GM18870 (cell line): Measurements from ENCODE around the gene CYP2A13.
"Not testable (repeated sequence)": the region's sequence is repeated elsewhere in the genome, so short reads cannot be mapped to it uniquely, and the experiment has no call there.

Experiments
- ATAC-seq: cut with Tn5 transposase; IDR thresholded peaks from one replicate; pipeline ENCODE4 v1.9.1; 2021; ENCODE audit warnings: moderate library complexity; ENCODE audit not compliant: unreplicated experiment

CYP2A13 gene, protein sequence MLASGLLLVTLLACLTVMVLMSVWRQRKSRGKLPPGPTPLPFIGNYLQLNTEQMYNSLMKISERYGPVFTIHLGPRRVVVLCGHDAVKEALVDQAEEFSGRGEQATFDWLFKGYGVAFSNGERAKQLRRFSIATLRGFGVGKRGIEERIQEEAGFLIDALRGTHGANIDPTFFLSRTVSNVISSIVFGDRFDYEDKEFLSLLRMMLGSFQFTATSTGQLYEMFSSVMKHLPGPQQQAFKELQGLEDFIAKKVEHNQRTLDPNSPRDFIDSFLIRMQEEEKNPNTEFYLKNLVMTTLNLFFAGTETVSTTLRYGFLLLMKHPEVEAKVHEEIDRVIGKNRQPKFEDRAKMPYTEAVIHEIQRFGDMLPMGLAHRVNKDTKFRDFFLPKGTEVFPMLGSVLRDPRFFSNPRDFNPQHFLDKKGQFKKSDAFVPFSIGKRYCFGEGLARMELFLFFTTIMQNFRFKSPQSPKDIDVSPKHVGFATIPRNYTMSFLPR

DNA sequence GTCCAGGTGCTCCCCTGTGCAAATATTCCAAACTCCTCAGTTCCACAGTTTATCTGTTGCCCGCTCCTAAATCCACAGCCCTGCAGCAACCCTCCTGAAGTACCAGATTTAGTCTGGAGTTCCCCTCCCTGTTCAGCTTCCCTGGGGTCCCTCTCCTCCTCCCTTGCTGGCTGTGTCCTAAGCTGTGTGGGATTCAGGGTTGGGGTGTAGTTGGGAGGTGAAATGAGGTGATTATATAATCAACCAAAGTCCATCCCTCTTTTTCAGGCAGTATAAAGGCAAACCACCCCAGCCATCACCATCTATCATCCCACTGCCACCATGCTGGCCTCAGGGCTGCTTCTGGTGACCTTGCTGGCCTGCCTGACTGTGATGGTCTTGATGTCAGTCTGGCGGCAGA is at the start of gene CYP2A13:
TSS of gene CYP2A13 (plus strand) at position 301 of the 400 bp plus-strand sequence. CDS start at position 322, 21 bp downstream.
- no peak for ATAC-seq

DNA sequence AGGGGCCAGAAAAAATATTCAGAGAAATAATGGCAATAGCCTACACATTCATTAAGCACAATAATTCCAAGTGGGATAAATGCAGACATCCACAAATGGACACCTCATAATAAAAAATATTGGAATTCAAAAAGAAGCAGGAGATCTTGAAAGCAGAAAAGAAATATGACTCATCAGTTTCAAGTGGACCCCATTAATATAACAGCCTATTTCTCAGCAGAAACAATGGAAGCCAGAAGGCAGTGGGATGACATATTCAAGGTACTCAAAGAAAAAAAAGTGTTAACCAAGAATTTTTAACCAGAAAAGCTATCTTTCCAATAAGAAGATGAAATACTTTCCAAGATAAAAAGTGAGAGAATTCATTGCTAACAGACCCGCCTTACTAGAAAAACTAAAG is 48.4 kb upstream of the CYP2A13 start:
- no peak for ATAC-seq

DNA sequence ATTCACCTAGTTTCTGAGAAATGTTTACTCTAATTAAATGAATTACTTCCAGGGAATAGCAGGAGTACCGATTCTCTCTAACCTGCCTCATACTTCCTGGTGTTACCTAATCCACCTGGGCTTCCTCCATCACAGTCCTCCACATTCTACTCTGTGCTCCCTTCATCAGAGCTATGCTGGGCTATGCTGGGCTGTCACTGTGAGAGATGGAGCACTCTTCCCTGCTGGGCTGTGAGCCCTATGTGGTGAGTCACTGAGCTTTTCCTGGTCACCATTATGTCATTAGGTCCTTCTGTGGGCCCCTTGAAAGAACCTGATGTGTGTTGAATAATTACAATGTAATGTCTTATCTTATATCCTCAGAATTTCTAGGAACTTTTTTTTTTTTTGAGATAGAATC is 43.2 kb upstream of the CYP2A13 start:
- ATAC-seq, result not testable (repeated sequence)

DNA sequence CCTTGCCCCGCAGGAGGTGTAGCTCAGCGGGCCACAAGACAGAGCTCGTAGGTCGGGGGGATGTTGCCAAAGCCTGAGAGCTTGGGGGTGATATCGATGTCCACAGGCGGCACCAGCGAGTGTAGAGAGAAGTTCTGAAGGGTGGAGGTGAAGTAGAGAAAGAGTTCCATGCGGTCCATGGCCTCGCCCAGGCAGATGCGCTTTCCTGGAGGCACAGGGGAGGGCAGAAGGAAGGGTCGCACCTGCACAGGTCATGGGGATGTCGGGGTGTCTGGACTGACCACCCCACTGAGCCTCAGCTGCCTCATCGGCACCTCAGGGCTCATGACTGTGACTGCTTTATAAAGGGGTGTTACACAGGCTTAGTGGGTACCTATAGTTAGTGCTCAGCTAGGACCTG is 37.8 kb upstream of the CYP2A13 start:
- ATAC-seq, result no peak

DNA sequence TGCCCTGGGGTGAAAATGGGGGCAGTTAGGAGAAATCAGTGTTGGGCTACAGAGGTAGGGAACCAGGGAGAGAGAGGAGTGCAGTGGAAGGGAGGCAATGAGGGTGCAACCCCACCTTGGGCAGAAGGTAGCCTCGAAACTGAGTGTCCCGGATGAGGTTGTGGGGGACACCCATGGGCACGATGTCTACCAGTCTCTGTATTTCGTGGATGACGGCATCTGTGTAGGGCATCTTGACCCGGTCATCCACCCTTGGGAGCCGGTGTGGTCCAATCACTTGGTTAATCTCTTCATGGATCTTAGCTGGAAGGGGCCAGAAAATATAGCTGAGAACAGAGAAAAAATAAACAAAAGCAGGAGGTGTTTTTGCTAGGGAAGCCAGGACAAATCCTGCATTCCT is 36.1 kb upstream of the CYP2A13 start:
- ATAC-seq, result not testable (repeated sequence)

DNA sequence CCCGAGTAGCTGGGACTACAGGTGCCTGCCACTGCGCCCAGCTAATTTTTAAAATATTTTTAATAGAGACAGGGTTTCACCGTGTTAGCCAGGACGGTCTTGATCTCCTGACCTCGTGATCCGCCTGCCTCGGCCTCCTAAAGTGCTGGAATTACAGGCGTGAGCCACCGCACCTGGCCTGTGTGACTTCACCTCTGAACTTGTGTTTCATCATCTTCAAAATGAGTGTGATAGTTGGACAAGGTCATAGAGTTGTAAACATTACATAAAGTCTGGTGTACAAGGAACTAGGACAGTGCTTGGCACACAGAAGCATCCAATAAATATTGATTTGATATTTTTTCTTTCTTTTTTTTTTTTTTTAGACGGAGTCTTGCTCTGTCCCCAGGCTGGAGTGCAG is 34.9 kb upstream of the CYP2A13 start:
- not testable (repeated sequence) for ATAC-seq

DNA sequence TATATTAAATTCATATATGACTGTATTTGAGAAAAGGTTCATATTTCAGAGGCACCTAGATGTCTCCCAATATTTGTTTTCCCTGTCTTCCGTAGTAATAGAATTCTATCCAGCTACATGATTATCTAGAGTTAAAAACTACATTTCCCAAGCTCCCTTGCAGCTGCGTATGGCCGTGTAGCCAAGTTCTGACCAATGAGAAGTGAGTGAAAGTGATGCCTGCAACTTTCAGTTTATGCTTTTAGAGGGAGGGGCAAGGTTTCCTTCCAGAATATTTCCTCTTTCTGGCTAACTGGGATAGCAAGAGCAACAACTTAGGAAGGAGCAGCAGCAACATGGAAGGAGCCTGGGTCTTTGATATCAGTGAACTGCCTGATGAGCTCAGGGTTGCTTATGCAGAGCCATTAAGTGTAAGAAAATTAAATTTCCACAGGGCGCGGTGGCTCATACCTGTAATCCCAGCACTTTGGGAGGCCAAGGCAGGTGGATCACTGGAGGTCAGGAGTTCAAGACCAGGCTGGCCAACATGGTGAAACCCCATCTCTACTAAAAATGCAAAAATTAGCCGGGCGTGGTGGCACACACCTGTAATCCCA is 23.2 kb upstream of the CYP2A13 start:
- no peak for ATAC-seq

DNA sequence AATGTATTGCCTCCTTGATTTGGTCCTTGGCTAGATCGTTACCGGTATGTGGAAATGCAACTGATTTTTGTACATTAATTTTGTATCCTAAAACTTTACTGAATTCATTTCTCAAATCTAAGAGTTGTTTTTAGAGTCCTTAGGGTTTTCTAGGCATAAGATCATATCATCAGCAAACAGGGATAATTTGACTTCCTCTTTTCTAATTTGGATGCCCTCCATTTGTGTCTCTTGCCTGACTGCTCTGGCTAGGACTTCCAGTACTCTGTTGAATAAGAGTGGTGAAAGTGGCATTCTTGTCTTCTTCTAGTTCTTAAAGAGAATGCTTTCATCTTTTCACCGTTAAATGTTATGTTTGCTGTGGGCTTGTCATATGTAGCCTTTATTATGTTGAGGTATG is 12.0 kb upstream of the CYP2A13 start:
- ATAC-seq, result no peak

DNA sequence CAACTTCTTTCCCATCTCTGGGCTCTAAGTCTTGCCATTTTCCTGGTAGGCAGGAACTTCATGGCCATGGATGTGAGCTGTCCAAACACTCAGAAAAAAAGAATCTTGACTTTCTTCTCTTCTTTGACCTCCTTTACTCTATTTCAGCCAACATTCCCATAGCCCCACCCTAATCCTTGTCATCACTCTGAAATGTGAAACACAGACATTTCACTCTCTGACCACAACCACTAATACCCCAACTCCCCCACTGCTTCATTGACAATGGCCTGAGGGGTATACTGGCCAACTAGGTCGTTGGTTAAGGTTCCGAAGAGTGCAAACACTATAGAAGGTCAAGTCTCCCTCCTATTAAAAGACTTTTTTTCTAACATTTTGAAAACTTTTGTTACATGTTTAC is 4.7 kb upstream of the CYP2A13 start:
- no peak for ATAC-seq

DNA sequence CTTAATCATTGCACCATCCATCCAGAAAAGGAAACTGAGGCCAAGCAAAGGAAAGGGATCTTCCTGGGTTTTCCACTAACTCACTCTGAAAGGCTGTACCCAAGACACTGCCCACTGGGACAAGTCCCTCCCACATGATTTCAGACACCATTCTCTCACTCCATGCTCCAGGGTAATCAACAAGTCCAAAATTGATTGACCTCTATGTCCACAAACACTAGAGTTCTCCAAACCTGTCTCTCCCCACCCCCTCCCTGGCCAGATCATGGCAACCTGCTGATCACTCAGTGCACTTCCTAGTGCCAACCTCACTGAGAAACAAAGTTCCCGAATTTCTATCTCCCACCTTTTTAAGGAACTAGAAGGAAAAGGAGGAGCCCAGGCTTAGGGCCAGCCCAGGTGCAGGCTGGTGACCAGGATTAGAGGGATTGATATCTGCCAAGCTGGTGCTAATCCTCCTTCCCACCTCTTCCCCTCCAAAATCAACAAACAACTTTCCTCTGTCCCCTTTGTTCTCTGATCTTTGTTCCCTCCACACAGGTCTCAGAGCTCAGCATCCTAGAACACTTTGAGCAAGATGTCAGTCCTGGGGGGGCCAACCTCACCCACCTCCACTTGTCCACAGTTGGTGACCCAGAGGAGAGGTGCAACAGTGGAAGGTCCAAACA is 2.4 kb upstream of the CYP2A13 start:
- no peak for ATAC-seq

DNA sequence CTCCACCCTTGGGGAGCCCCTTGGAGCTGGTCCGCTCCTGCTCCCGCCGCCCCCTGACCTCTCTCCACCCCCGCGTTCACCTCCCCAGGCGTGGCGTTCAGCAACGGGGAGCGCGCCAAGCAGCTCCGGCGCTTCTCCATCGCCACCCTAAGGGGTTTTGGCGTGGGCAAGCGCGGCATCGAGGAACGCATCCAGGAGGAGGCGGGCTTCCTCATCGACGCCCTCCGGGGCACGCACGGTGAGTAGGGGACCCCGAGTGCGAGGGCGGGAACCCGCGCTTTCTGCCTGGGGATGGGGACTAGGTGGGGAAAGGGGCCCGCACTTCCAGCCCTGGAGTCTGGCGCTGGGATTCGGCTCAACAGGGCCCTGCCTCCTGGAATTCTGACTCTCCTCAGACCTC is 1.7 kb downstream of the CYP2A13 start:
- no peak for ATAC-seq

DNA sequence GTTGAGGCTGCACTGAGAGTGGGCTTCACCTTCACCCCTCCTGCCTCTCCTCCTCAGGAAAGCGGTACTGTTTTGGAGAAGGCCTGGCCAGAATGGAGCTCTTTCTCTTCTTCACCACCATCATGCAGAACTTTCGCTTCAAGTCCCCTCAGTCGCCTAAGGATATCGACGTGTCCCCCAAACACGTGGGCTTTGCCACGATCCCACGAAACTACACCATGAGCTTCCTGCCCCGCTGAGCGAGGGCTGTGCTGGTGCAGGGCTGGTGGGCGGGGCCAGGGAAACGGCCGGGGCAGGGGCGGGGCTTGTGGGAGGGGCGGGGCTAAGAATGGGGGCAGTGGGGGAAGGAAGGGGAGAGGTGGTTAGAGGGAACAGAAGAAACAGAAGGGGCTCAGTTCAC is 7.5 kb downstream of the CYP2A13 start:
- ATAC-seq, result no peak

DNA sequence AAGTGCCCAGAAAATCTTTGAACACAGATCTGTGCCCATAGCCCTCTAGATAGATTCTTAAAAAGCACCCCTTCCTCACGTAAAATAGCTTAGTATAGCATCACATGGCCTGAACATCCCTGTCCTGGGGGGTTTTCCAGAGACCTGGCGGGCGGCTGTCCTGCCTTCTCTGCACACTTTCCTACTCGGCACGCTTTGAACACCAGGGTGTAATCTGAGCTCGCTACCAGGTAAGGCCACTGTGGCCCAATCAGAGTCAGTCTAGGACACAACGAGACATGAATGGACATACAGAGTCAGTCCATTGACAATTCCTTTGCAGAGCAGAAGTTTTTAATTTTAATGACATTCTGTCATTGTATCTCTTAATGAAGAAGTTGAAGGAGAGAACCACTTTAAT is 8.1 kb downstream of the CYP2A13 start:
- ATAC-seq, result no peak

DNA sequence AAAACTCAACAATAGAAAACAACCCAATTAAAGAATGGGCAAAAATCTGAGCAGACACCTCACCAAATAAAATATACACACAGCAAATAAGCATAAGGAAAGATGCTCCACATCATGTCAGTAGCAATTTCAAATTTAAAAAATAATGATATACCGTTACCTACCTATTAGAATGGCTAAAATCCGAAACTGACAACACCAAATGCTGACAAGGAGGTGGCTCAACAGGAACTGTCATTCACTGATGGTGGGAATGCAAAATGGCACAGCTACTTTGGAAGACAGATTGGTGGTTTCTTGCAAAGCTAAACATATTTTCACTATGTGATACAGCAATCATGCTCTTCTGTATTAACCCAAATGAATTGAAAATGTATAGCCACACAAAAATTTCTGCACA is 9.1 kb downstream of the CYP2A13 start:
- no peak for ATAC-seq

DNA sequence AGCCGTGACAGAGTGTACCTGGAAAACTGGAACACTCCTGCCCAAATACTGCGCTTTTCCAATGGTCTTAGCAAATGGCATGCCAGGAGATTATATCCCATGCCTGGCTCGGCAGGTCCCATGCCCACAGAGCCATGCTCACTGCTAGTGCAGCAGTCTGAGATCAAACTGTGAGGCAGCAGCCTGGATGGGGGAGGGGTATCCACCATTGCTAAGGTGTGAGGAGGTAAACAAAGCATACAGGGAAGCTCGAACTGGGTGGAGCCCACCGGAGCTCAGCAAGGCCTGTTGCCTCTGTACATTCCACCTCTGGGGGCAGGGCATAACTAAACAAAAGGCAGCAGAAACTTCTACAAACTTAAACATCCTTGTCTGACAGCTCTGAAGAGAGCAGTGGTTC is 10.5 kb downstream of the CYP2A13 start:
- no peak for ATAC-seq

DNA sequence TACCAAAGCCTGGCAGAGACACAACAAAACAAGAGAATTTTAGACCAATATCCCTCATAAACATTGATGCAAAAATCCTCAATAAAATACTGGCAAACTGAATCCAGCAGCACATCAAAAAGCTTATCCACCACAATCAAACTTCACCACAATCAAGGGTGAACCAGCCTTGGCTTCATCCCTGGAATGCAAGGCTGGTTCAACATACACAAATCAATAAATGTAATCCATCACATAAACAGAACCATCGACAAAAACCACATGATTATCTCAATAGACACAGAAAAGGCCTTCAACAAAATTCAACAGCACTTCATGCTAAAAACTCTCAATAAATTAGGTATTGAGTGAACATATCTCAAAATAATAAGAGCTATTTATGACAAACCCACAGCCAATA is 14.0 kb downstream of the CYP2A13 start:
- ATAC-seq, result not testable (repeated sequence)

DNA sequence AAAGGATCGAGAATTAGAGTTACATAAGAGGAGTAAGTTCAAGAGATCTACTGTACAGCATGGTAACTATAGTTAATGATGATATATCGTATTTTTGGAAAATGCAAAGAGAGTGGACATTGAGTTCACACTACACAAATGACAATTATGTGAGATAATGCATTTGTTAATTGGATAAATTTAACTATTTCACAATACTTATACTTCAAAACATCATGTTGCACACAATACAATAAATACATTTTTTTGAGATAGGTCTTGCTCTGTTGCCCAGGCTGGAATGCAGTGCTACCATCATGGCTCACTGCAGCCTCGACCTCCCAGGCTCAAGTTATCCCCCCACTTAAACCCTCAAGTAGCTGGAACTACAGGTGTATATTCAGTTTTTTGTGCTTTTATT is 17.9 kb downstream of the CYP2A13 start:
- ATAC-seq, result no peak

DNA sequence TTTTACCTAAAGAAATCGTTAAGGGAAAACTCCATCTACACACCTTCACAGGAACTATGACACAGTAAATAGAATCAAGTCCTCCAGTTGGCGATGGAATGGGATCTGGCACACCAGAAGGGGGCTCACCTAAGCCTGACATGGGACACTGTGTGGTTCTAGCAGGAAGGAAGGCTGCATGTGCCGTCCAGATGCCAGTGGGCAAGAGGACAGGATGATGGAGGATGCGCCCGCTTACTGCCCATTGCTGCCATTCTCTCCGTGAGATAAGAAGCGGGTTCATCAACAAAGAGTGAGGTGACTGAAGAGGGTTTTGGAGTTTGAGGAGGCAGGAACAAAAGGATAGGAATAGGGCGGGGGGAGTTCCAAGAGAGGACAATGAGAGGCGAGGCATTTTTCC is 23.0 kb downstream of the CYP2A13 start:
- no peak for ATAC-seq

DNA sequence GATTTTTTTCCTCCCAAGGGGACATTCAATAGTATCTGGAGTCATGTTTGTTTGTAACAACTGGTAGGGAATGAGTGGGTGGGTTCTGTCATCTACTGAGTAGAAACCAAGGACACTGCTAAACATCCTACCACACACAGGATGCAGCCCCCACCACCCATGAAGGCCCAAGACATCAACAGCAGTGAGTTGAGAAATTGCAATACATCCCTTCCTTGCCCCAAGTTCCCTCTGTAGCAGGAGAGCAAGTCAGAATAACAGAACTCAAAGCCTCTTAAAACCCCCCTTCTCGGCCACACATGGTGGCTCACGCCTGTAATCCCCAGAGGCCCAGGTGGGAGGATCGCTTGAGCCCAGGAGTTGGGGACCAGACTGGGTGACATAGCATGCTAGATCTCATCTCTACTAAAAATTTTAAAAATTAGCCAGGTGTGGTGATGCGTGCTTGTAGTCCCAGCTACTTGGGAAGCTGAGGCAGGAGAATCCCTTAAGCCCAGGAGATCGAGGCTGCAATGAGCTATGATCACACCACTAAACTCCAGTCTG is 23.6 kb downstream of the CYP2A13 start:
- ATAC-seq, result no peak

DNA sequence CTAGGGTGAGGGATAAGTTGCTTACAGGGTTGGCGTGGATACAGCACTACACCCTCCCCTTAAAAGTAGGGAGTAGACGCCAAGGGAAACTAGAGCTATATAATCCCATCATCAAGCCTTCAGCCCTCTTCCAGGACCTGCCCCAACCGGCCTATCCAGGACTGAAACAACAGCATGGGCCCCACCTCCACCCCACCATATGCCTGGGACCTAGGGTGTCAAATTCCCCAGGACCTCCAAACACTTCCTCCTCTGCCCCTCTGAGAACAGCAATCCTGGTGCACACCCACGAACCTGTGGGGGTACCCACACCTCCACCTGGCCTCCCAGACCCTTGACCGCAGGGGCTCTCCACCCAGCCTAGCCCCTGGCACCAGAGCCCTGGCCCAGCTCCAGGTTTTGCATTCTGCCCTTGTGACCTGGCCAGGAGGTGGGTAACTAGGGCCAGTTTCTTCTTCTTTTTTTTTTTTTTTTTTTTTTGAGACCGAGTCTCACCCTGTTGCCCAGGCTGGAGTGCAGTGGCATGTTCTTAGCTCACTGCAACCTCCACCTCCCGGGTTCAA is 24.6 kb downstream of the CYP2A13 start:
- no peak for ATAC-seq

DNA sequence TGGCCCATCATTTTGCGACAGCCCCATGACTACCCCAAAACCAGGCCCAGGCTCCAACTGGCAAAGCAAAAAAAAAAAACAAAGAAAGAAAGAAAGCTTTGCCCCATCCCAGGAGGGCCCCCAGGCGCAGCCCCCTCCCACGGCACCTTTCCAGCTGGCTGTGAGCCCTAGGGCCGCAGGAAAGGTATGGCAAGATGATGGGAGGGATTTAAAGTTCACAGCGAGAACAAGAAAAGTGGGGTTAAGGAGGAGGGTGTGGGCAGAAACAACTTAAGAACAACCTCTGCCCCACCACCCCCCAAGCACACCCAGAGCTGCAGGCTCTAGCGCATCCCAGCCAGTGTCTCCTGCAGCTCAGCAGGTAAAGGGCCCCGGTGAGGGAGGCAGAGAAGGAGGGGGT is 25.9 kb downstream of the CYP2A13 start, which contains the start of gene CYP2F1:
TSS of gene CYP2F1 (plus strand) at position 301 of the 400 bp plus-strand sequence. CDS start 1,757 bp downstream, outside the sequence.
- no peak for ATAC-seq
